GM12874 (cell line): ENCODE data around the gene ZSWIM7.

Experiments
- TF ChIP-seq, protein P1 (sequence below): IDR thresholded peaks from 2 replicates; pipeline ENCODE4 v1.5.1; 2011; ENCODE audit warnings: low read depth, mild to moderate bottlenecking, control low read depth, low read length, moderate library complexity; ENCODE audit not compliant: insufficient read depth

Gene ZSWIM7

DNA sequence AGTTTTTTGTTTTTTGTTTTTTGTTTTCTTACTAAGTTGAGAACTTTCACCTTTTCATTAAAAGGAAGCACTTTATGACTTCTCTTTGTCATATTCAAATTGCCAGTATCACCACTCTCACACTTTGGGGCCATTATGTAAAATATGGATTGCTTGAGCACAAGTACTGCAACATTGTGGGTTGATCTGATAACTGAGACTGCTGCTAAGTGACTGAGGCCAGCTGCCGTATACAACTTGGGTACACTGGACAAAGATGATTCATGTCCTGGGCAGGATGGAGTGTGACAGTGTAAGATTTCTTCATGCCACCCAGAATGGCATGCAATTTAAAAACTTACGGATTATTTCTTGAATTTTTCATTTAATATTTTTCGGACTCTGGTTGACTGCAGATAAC lies 7.9 kb upstream of the ZSWIM7 start:
- TF ChIP-seq, protein P1, sequence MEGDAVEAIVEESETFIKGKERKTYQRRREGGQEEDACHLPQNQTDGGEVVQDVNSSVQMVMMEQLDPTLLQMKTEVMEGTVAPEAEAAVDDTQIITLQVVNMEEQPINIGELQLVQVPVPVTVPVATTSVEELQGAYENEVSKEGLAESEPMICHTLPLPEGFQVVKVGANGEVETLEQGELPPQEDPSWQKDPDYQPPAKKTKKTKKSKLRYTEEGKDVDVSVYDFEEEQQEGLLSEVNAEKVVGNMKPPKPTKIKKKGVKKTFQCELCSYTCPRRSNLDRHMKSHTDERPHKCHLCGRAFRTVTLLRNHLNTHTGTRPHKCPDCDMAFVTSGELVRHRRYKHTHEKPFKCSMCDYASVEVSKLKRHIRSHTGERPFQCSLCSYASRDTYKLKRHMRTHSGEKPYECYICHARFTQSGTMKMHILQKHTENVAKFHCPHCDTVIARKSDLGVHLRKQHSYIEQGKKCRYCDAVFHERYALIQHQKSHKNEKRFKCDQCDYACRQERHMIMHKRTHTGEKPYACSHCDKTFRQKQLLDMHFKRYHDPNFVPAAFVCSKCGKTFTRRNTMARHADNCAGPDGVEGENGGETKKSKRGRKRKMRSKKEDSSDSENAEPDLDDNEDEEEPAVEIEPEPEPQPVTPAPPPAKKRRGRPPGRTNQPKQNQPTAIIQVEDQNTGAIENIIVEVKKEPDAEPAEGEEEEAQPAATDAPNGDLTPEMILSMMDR, result no peak

DNA sequence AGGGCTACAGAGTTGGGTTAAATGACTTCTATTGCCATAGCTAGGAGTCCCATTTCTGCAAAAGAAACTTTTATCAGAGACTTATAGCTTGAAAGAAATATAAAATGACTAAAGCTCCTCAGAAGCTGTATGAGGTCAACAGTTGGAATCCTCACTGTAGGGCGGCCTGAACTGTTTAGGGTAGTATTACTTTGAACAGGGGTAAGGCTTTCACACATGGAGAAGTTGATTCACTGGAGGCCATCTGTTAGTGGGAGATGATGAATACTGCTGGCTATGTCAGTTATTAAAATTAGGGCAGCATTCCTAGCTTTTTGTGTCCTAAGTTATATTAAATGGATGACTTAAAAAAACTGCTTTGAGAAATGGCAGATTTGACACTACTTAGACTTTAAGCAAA lies 6.1 kb upstream of the ZSWIM7 start:
- TF ChIP-seq, protein P1, result no peak

DNA sequence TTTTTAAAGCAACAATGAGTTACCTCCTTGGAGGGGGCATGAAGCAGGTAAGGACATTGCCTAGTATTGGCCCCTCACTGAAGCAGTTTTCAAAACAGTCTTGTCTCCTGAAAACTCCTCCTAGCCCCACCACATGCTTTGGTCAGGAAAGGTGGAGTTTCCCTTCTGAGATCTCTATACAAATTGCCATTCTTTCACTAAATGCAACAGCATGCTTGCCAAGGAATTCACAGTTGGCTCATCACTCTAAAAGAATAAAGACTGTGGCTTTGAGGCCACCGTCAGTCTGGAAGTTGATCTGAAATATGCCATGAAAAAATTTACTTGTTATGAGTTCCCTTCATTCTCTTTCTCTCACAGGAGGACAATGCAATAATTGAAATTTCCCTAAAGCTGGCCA lies 4.3 kb upstream of the ZSWIM7 start:
- TF ChIP-seq, protein P1, result no peak

DNA sequence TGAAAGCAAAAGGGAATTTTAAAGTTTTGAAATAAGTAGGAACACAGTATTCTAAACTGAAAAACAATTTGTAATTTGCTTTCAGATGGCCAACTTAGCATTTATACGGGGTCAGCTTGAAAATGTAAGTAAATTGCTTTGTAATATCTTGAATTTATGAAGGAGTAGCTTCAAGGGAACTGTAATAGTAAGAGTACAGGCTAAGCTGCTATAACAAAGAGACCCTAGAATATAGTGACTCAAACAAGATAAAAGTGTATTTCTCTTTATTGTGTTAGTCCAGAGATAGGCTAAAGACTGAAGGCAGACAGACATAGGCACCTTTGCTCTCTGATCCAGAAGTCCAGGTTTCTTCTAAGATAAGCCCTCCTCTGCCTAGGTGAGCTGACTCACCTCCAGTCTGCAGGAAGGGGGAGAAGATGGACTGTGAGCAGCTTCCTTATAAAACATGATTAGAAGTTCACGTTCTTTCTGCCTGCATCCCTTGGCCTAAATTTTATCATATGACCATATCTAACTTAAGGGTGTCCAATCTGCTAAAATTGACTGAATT lies 3.3 kb upstream of the ZSWIM7 start:
- TF ChIP-seq, protein P1, result no peak

DNA sequence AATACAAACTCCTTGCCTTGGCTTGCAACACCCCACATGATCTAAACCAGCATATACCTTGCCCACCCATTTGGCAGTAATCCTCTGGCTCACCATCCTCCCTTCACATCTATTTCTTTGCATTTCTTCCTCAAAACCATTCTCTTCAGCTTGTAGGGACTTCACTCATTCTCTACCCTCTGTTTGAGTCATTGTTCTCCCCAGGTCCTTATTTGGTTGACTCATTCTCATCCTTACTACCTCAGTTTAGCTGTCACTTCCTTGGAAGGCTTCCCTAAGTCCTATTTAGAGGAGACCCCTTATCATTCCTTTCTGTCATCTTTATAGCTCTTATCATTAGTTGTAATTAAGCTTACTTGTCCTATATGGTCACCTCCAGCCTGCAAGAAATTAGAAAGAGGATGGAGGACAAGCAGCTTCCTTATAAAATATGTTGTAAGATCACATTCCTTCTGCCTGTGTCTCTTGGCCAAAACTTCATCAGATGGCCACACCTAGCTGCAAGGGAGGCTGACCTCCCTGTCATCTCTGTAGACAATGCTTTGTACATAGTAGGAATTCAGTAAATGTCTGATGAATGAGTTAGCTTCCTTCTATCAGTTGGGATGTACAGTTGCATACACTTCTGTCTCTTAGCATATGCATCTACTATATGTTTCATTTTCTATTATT lies 1.9 kb upstream of the ZSWIM7 start:
- TF ChIP-seq, protein P1, result no peak

DNA sequence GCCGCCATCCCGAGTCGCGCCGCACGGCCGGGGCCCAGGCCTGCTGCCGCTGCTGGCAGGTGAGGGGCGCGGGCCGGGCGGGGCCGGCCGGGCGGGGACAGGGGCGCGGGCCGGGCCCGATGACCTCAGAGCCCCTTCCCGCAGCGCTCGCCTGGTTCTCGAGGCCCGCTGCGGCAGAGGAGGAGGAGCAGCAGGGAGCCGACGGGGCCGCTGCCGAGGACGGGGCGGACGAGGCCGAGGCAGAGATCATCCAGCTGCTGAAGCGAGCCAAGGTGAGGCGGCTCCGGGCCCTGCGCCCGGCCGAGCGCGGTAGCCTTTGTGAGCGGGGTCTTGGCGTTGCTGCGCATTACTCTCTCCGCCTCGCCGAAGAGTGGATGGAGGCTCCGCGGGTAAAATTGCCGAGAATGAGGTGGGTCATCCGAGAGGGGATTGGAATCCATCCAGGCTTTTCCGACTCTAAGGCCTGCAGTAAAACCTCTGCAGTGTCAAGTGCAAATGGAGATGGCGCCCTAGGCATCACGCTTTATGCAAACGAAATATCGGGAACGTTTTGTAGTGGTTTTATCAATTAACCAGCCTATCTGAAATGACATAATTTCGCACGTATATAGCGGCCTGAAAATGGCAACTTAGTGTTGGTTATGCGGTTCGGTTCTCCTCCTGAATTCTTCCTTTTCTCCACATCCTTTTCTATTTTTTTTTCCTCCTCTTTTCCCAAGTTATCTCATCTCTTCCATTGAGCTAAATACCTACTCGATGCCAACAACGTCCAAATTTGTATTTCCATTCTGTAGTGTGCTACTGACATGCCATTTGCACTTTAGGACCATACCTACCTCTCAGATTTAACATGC lies 697 bp upstream of the ZSWIM7 start:
- TF ChIP-seq, protein P1, result no peak

DNA sequence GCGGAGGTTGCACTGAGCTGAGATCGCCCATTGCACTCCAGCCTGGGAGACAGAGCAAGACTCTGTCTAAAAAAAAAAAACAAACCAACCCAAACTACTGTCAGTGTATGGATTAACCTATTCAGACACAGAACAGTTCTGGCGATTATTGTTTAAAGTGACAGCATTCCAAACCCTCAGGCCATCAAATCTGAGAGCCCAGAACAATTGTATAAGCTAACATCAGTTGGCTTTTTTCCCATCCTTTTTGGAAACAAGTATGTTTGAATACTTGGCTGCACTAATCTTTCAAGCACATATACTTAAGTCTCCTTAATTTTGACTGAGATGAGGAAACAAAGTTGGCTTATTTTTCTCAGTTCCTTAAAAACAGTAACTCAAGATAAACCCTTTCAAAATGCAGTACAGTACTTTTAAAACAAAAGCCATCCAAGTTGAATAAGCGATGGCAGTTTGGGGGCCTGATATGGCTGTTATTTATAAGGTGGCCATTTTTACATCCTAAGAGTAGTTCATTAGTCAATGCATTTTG lies 1.4 kb downstream of the ZSWIM7 start:
- TF ChIP-seq, protein P1, result no peak
